ENCODE measurements around the gene UQCRH.

GRCh38 chr1:46315669-46316403 is 12.3 kb downstream of the UQCRH start:
- TF ChIP-seq, protein P1, sequence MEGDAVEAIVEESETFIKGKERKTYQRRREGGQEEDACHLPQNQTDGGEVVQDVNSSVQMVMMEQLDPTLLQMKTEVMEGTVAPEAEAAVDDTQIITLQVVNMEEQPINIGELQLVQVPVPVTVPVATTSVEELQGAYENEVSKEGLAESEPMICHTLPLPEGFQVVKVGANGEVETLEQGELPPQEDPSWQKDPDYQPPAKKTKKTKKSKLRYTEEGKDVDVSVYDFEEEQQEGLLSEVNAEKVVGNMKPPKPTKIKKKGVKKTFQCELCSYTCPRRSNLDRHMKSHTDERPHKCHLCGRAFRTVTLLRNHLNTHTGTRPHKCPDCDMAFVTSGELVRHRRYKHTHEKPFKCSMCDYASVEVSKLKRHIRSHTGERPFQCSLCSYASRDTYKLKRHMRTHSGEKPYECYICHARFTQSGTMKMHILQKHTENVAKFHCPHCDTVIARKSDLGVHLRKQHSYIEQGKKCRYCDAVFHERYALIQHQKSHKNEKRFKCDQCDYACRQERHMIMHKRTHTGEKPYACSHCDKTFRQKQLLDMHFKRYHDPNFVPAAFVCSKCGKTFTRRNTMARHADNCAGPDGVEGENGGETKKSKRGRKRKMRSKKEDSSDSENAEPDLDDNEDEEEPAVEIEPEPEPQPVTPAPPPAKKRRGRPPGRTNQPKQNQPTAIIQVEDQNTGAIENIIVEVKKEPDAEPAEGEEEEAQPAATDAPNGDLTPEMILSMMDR (IDR thresholded peaks at IDR 0.05): no peak
- TF ChIP-seq POLR2A (IDR thresholded peaks at IDR 0.05): no peak

Measured in Peyer's patch (tissue), 4 donors.